Nephron (organoid): ENCODE data around the gene KRTAP10-1.
A peak's percentile ranks its signal among the peaks of the same experiment; 100 is the strongest.

Source experiments
- H3K27ac Mint-ChIP-seq, 3 experiments: 2 replicates each; pipeline ENCODE4 v1.8.0; 2020; ENCODE audit warnings: mixed read lengths in 3 of 3, mild to moderate bottlenecking in 2 of 3, moderate library complexity in 1 of 3
- H3K27me3 Mint-ChIP-seq: 2 replicates; pipeline ENCODE4 v1.8.0; 2021; ENCODE audit warnings: low read depth, mild to moderate bottlenecking, moderate library complexity, mixed read lengths
- H3K36me3 Mint-ChIP-seq: 2 replicates; pipeline ENCODE4 v1.8.0; 2020; ENCODE audit warnings: low read depth, mixed read lengths
- H3K4me1 Mint-ChIP-seq: 2 replicates; pipeline ENCODE4 v1.8.0; 2020; ENCODE audit warnings: mixed read lengths
- H3K4me3 Mint-ChIP-seq, 3 experiments: 2 replicates each; pipeline ENCODE4 v1.8.0; 2020; ENCODE audit warnings: mild to moderate bottlenecking in 3 of 3, mixed read lengths in 3 of 3, moderate library complexity in 2 of 3
- H3K9me3 Mint-ChIP-seq: 2 replicates; pipeline ENCODE4 v1.8.0; 2020; ENCODE audit warnings: mixed read lengths
- TF ChIP-seq, protein P1 (sequence below), 3 experiments: fragments of 200-600 bp; sonication (generic); IDR thresholded peaks; one replicate each; pipeline ENCODE4 v1.5.0; 2021; ENCODE audit warnings: antibody characterized with exemption in 3 of 3; ENCODE audit not compliant: unreplicated experiment in 3 of 3

KRTAP10-1 gene, protein sequence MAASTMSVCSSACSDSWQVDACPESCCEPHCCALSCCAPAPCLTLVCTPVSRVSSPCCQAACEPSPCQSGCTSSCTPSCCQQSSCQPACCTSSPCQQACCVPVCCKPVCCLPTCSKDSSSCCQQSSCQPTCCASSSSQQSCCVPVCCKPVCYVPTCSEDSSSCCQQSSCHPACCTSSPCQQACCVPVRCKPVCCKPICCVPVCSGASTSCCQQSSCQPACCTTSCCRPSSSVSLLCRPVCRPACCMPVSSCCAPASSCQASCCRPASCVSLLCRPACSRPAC

DNA sequence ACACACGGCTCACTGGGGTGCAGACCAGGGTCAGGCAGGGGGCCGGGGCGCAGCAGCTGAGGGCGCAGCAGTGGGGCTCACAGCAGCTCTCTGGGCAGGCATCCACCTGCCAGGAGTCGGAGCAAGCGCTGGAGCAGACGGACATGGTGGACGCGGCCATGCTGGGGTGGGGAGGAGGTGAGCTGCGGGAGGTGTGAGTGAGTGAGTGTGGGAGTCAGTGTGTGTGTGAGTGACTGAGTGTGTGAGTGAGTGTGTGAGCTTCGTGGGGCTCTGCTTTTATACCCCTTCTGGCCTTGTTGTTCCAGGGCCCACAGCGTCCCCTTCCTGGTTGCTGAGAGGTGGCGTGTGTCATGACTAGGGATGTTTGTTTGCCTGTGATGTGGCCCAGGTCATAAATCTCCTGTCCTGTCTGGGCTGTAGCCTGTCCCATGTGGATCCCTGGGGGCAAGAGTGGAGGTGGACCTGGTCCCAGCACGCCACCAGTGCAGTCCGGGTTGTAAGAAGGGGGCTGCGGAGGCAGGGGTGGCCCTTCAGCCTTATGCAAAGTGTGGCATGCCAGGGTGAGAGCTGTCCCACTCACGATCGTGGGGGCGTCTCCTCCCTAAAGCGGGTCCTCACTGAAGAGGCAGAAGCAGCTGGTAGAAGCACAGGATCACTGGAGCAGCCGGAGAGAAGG, at the start of gene KRTAP10-1:
Gene KRTAP10-1 (minus strand): TSS at position 205 of the 676 bp plus-strand sequence. CDS start 45 bp downstream, at position 160.
- Mint-ChIP-seq H3K27me3 (no peaks in the 10 kb centered on the region), H3K4me3 (no peak within 1 kb of the TSS), H3K27ac (no peak within 1 kb of the TSS), H3K36me3 (no peaks in the 10 kb centered on the region), H3K9me3 (peaks cover 9% of the 10 kb centered on the region), H3K4me1 (no peaks in the 10 kb centered on the region)
- TF ChIP-seq, protein P1, sequence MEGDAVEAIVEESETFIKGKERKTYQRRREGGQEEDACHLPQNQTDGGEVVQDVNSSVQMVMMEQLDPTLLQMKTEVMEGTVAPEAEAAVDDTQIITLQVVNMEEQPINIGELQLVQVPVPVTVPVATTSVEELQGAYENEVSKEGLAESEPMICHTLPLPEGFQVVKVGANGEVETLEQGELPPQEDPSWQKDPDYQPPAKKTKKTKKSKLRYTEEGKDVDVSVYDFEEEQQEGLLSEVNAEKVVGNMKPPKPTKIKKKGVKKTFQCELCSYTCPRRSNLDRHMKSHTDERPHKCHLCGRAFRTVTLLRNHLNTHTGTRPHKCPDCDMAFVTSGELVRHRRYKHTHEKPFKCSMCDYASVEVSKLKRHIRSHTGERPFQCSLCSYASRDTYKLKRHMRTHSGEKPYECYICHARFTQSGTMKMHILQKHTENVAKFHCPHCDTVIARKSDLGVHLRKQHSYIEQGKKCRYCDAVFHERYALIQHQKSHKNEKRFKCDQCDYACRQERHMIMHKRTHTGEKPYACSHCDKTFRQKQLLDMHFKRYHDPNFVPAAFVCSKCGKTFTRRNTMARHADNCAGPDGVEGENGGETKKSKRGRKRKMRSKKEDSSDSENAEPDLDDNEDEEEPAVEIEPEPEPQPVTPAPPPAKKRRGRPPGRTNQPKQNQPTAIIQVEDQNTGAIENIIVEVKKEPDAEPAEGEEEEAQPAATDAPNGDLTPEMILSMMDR (IDR thresholded peaks at IDR 0.05; ENCODE audit: unreplicated experiment in 3 of 3) = no peak

DNA sequence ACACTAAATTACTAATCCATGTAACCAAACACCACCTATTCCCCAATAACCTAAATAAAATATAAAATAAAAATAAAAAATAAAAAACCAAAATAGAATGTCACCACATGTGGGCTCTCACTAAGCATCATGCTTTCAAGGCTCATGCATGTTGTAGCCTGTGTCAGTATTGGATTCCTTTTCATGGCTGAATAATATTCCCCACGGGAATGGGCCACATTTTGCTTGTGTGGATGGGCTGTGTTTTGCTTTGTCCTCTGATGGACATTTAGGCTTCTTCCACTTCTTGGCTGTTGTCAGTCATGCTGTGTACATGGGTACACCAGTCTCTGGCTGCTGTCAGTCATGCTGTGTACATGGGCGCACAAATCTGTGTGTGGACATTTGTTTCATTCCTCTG, 49.1 kb upstream of the KRTAP10-1 start:
- TF ChIP-seq, protein P1 (IDR thresholded peaks at IDR 0.05; ENCODE audit: unreplicated experiment in 3 of 3) = no peak
- no peak overlapping the region for H3K27ac Mint-ChIP-seq
- peaks cover 10% of the 10 kb centered on the region for H3K4me1 Mint-ChIP-seq
- no peak overlapping the region for H3K4me3 Mint-ChIP-seq
- no peaks in the 10 kb centered on the region for H3K36me3 Mint-ChIP-seq
- peaks cover 37% of the 10 kb centered on the region for H3K27me3 Mint-ChIP-seq
- peaks cover 15% of the 10 kb centered on the region for H3K9me3 Mint-ChIP-seq

DNA sequence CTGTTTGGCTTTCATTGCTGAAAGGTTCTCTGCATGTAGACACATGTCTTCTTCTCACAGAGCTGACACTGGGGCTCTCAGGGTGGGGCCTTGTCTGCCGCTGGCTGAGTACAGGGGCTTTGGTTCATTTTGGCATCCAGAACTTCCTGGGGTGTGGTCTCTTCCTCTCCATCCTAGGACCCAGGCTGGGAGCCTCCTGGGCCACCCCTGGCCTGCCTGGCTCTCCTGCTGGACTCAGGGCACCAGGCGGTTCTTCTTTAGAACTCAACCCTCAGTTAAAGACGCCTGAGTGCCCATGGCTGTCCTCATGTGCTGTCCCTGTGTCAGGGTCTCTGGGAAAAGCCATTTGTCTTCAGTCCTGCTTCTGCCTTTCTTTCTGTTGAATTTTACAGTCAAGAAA, 45.9 kb upstream of the KRTAP10-1 start:
- TF ChIP-seq, protein P1 (IDR thresholded peaks at IDR 0.05; ENCODE audit: unreplicated experiment in 3 of 3) = no peak
- H3K36me3 Mint-ChIP-seq = no peaks in the 10 kb centered on the region
- H3K9me3 Mint-ChIP-seq = peaks cover 31% of the 10 kb centered on the region
- H3K4me3 Mint-ChIP-seq = no peak overlapping the region
- no peaks in the 10 kb centered on the region for H3K4me1 Mint-ChIP-seq
- H3K27me3 Mint-ChIP-seq = peaks cover 28% of the 10 kb centered on the region
- H3K27ac Mint-ChIP-seq = no peak overlapping the region

DNA sequence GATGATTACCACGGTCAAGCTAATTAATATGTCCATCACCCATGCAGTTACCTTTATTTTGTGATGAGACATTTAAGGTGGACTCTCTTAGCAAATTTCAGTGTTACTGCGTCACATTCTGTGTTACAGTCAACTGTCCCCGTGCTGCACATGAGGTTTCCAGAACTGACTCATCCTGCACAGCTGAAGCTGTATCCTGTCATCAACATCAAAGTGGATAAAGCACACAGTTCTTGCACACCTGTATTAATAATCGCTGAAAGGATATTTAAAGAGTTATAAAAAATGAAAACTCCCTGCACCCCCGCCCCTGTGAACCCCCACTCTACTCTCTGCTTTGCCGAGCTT, 43.8 kb upstream of the KRTAP10-1 start:
- Mint-ChIP-seq H3K36me3 (peaks cover 4% of the 10 kb centered on the region), H3K27ac (no peak overlapping the region), H3K27me3 (peaks cover 37% of the 10 kb centered on the region), H3K4me3 (no peak overlapping the region), H3K9me3 (peaks cover 38% of the 10 kb centered on the region), H3K4me1 (no peaks in the 10 kb centered on the region)
- TF ChIP-seq, protein P1 (IDR thresholded peaks at IDR 0.05; ENCODE audit: unreplicated experiment in 3 of 3) = no peak

DNA sequence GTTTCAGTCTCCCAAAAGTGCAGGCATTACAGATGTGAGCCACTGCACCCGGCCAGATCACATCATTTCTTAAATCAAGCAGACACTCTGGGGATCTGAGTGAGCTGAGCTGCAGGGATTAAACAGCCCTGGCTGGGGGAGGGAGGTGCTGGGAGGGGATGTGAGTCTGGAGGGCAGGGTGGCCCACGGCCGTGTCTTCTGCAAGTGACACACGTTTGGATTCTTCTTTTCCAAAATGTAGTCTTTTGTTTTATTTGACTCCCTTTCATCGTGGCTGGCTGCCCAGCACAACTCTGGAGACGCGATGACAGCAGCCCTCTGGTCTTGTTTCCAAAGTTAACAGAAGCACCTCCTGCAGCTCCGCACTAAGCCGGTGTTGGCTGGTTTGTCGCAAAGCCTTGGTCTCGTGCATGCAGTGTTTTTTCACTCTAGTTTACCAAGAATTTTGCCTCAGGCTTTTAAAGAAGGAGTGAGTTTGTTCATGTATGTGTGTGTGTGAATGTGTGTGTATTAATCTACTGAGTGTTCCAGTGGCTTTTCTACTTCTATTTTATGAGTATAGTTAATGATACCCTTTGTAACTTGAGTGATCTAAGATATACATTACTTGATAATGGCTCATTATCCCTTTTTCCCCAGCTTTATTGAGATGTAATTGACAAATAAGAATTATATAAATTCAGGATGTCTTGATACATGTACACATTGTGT, 43.2 kb upstream of the KRTAP10-1 start:
- Mint-ChIP-seq H3K9me3 (peaks cover 40% of the 10 kb centered on the region), H3K4me1 (no peaks in the 10 kb centered on the region), H3K27ac (peak overlapping the region in 1 of 3 experiments; percentile 72), H3K36me3 (peaks cover 4% of the 10 kb centered on the region), H3K27me3 (peaks cover 37% of the 10 kb centered on the region), H3K4me3 (no peak overlapping the region)
- TF ChIP-seq, protein P1 (IDR thresholded peaks at IDR 0.05; ENCODE audit: unreplicated experiment in 3 of 3) = no peak
